HepG2 (cell line): ENCODE measurements around the gene DPYD. TPM values are rescaled to one million over a fixed set of nuclear protein-coding genes. Genes with fewer than 3 reads are reported as not detected.

Source experiments
- ATAC-seq: fragments of 200-7000 bp; cut with Tn5 transposase; 3 replicates; pipeline ENCODE4 v1.9.1; 2020; ENCODE audit warnings: mild to moderate bottlenecking, moderate library complexity
- BruUV-seq: library from RNA; stranded (reverse); fragments of 400-500 nt; replicated peaks from 2 replicates; lab custom pipeline; 2021; lab: Mats Ljungman, UMichigan
- CTCF ChIA-PET: fragments of 300-600 bp; formaldehyde crosslinking; extraction: SDS; loops from one replicate; lab custom pipeline; 2021; ENCODE audit warnings: low total read pairs, inconsistent platforms, low intra/inter-chr PET ratio; lab: Yijun Ruan, JAX
- POLR2A ChIA-PET: fragments of 350-600 bp; sonication (Branson Sonifier 250); formaldehyde crosslinking; loops from one replicate; lab custom pipeline; 2020; ENCODE audit warnings: antibody characterized with exemption, inconsistent platforms; lab: Yijun Ruan, JAX
- DNase-seq: peaks from one replicate; pipeline ENCODE4 v3.0.0-alpha.2; 2015; ENCODE audit warnings: low spot score
- FAIRE-seq: peaks from 3 replicates; lab custom pipeline; 2011; peaks lifted over from hg19 to GRCh38; lab: Jason Lieb, UNC
- H2AFZ ChIP-seq: one replicate; pipeline ENCODE4 v1.6.1; 2011; ENCODE audit warnings: low read length, inconsistent platforms
- H3K27ac ChIP-seq: fragments of 300-600 bp; 3 replicates; pipeline ENCODE4 v1.8.0; 2011; ENCODE audit warnings: mixed run types, mild to moderate bottlenecking, mixed read lengths, low read length, inconsistent platforms; ENCODE audit not compliant: insufficient read depth; ENCODE audit errors: extremely low read length
- H3K27me3 ChIP-seq, 2 experiments: fragments of 200-600 bp in 1 of 2; 2 replicates in 1 of 2; 3 replicates in 1 of 2; pipeline versions ENCODE4 v1.6.0 to v1.8.0; 2011; ENCODE audit warnings: low read length in 2 of 2, mild to moderate bottlenecking in 2 of 2, moderate library complexity in 2 of 2, inconsistent platforms in 1 of 2; ENCODE audit not compliant: insufficient read depth in 2 of 2, control insufficient read depth in 1 of 2
- H3K36me3 ChIP-seq, 2 experiments: fragments of 200-600 bp in 1 of 2; replicated peaks in 1 of 2; 2 replicates in 1 of 2; 3 replicates in 1 of 2; pipeline versions ENCODE4 v1.5.1 to v1.8.0; 2011; ENCODE audit warnings: low read length in 2 of 2, inconsistent platforms in 1 of 2; ENCODE audit not compliant: insufficient read depth in 2 of 2, control insufficient read depth in 1 of 2
- H3K4me1 ChIP-seq: 2 replicates; pipeline ENCODE4 v1.5.1; 2012; ENCODE audit warnings: low read length, inconsistent platforms; ENCODE audit not compliant: insufficient read depth
- H3K4me2 ChIP-seq: 2 replicates; pipeline ENCODE4 v1.6.0; 2011; ENCODE audit warnings: low read depth, low read length, inconsistent platforms
- H3K4me3 ChIP-seq, 3 experiments: fragments of 200-600 bp in 1 of 3; sonication (generic), shearing (Covaris generic) in 1 of 3; replicated peaks in 1 of 3; 2 replicates each; pipeline ENCODE4 v1.5.1; 2011 to 2016; ENCODE audit warnings: low read length in 3 of 3, inconsistent platforms in 2 of 3, low read depth in 2 of 3, mild to moderate bottlenecking in 2 of 3, control low read depth in 1 of 3, mixed read lengths in 1 of 3; ENCODE audit not compliant: insufficient read depth in 1 of 3
- H3K79me2 ChIP-seq: one replicate; pipeline ENCODE4 v1.6.1; 2011; ENCODE audit warnings: low read length, inconsistent platforms; ENCODE audit not compliant: insufficient read depth
- H3K9ac ChIP-seq: 2 replicates; pipeline ENCODE4 v1.6.0; 2011; ENCODE audit warnings: mild to moderate bottlenecking, low read depth, low read length, inconsistent platforms; ENCODE audit not compliant: insufficient read depth
- H3K9me3 ChIP-seq: 2 replicates; pipeline ENCODE4 v1.5.1; 2012; ENCODE audit warnings: mild to moderate bottlenecking, low read length
- H4K20me1 ChIP-seq: 2 replicates; pipeline ENCODE4 v1.6.0; 2011; ENCODE audit warnings: inconsistent platforms, mild to moderate bottlenecking, low read length, moderate library complexity; ENCODE audit not compliant: insufficient read depth
- ARID2 ChIP-seq: sonication (generic); formaldehyde crosslinking; IDR thresholded peaks from 2 replicates; pipeline ENCODE4 v1.8.1; 2022; ENCODE audit warnings: mild to moderate bottlenecking, missing genetic modification reagents, borderline replicate concordance
- ATRX ChIP-seq: sonication (generic); formaldehyde crosslinking; IDR thresholded peaks from 2 replicates; pipeline ENCODE4 v1.4.0; 2020; ENCODE audit warnings: missing genetic modification reagents, borderline replicate concordance
- KLF11 ChIP-seq: IDR thresholded peaks from 2 replicates; pipeline ENCODE4 v1.6.1; 2016; ENCODE audit warnings: missing compliant biosample characterization
- NCOA5 ChIP-seq: sonication (generic); formaldehyde crosslinking; IDR thresholded peaks from 2 replicates; pipeline ENCODE4 v1.4.0; 2020; ENCODE audit warnings: missing genetic modification reagents
- NFYC ChIP-seq: IDR thresholded peaks from 2 replicates; pipeline ENCODE4 v1.6.1; 2016; ENCODE audit warnings: missing genetic modification reagents, missing compliant biosample characterization
- ZMYM4 ChIP-seq: sonication (generic); formaldehyde crosslinking; IDR thresholded peaks from 2 replicates; pipeline ENCODE4 v1.8.1; 2023; ENCODE audit warnings: mild to moderate bottlenecking, missing genetic modification reagents
- ZNF207 ChIP-seq: fragments of 450-650 bp; IDR thresholded peaks from 2 replicates; pipeline ENCODE4 v1.6.1; 2016; ENCODE audit warnings: antibody characterized with exemption, borderline replicate concordance
- ZNF232 ChIP-seq: sonication (generic); formaldehyde crosslinking; IDR thresholded peaks from 2 replicates; pipeline ENCODE4 v1.4.0; 2020; ENCODE audit warnings: missing genetic modification reagents, borderline replicate concordance
- ZNF274 ChIP-seq: sonication (generic); formaldehyde crosslinking; IDR thresholded peaks from 2 replicates; pipeline ENCODE4 v1.5.1; 2020; ENCODE audit warnings: mild to moderate bottlenecking, missing genetic modification reagents
- ZNF629 ChIP-seq: sonication (generic); formaldehyde crosslinking; conservative IDR thresholded peaks from 2 replicates; pipeline ENCODE4 v1.5.0; 2020; ENCODE audit warnings: missing genetic modification reagents
- ZNF724P ChIP-seq: sonication (generic); formaldehyde crosslinking; IDR thresholded peaks from 2 replicates; pipeline ENCODE4 v1.8.0; 2022; ENCODE audit warnings: missing genetic modification reagents, borderline replicate concordance
- WGBS: methylation state at CpG from one replicate; pipeline ENCODE4 v1.1.6; 2017; ENCODE audit warnings: low lambda C conversion rate; 5-methylcytosine and 5-hydroxymethylcytosine counted together
- in situ Hi-C: cut with HindIII; loops from 2 replicates; pipeline ENCODE4 v1.10.0; 2017; ENCODE audit warnings: low pct_unique_long_range_greater_than_20kb; ENCODE audit not compliant: extremely low pct_ligation_motif_present
- intact Hi-C: fragments of 100-400 bp; cut with micrococcal nuclease; formaldehyde crosslinking; loops from one replicate; pipeline ENCODE4 v1.10.0; 2022; ENCODE audit not compliant: unreplicated experiment
- polyA plus RNA-seq, 8 experiments: library from polyadenylated mRNA; depleted of rRNA in 3 of 8; stranded (reverse) in 7 of 8; unstranded in 1 of 8; fragments of >200 nt; fragmentation: Illumina TruSeq in 4 of 8; extraction: Trizol in 4 of 8; gene quantifications; 2 replicates each; pipeline versions ENCODE4 v1.2.1 to v1.2.3, GENCODE V29; 2011 to 2016; ENCODE audit warnings: low read depth in 4 of 8, missing spikeins in 1 of 8, mixed read lengths in 1 of 8; ENCODE audit not compliant: insufficient read depth in 1 of 8
- total RNA-seq, 5 experiments: library from RNA; depleted of rRNA; stranded (reverse); fragments of >200 nt; fragmentation: Illumina TruSeq; extraction: Trizol; gene quantifications; 2 replicates each; pipeline ENCODE4 v1.2.3, GENCODE V29; 2016; ENCODE audit warnings: low read depth in 1 of 5
- TF ChIP-seq, protein P1 (sequence below), 2 experiments: sonication (generic) in 1 of 2; formaldehyde crosslinking in 1 of 2; IDR thresholded peaks; 2 replicates each; pipeline versions ENCODE4 v1.4.0 to v1.6.1; 2016 to 2020; ENCODE audit warnings: borderline replicate concordance in 1 of 2, low read depth in 1 of 2, mild to moderate bottlenecking in 1 of 2, missing genetic modification reagents in 1 of 2
- TF ChIP-seq, protein P2 (sequence below): sonication (generic); formaldehyde crosslinking; IDR thresholded peaks from 2 replicates; pipeline ENCODE4 v1.4.0; 2020; ENCODE audit warnings: missing genetic modification reagents
- TF ChIP-seq, protein P3 (sequence below): sonication (generic); formaldehyde crosslinking; IDR thresholded peaks from 2 replicates; pipeline ENCODE4 v1.9.0; 2021; ENCODE audit warnings: missing genetic modification reagents, borderline replicate concordance
- TF ChIP-seq, protein P4 (sequence below): sonication (generic); formaldehyde crosslinking; IDR thresholded peaks from 2 replicates; pipeline ENCODE4 v1.5.0; 2020; ENCODE audit warnings: missing genetic modification reagents

Gene DPYD
- total and polyA plus RNA-seq, 2 of the 13 experiments (the other 11 are each of a cell fraction or from before 2014, with no cell fraction given), result 1.3 to 3.4 TPM

DNA sequence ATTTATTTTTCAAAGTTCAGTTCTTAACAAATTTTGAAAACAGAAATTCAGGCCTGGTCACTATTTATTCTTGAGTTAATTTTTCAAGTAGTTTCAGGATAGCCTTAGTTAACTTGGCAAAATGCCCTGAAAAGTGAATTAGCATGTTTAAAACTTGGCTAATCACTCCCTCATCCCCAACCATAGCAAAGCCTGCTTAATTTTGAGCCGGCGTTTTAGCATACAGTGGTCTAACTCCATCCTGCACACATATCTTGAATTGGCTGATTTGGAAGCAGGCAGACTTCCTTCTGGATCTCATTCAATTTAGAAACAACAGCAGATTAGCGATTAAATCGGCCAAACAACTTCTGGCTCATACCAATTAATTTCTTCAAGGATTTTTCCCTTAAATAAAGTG, 760.0 kb downstream of the DPYD start:
- H3K79me2 ChIP-seq, result no peaks in the 10 kb centered on the region
- peaks cover 19% of the 10 kb centered on the region for H3K9me3 ChIP-seq
- no peak for ATAC-seq
- H3K4me2 ChIP-seq, result no peak overlapping the region
- H4K20me1 ChIP-seq, result no peaks in the 10 kb centered on the region
- in situ Hi-C loops, result no loop called here
- DNase-seq, result no peak
- POLR2A ChIA-PET, result no interaction called here
- FAIRE-seq, result no peak
- TF ChIP-seq, protein P1, sequence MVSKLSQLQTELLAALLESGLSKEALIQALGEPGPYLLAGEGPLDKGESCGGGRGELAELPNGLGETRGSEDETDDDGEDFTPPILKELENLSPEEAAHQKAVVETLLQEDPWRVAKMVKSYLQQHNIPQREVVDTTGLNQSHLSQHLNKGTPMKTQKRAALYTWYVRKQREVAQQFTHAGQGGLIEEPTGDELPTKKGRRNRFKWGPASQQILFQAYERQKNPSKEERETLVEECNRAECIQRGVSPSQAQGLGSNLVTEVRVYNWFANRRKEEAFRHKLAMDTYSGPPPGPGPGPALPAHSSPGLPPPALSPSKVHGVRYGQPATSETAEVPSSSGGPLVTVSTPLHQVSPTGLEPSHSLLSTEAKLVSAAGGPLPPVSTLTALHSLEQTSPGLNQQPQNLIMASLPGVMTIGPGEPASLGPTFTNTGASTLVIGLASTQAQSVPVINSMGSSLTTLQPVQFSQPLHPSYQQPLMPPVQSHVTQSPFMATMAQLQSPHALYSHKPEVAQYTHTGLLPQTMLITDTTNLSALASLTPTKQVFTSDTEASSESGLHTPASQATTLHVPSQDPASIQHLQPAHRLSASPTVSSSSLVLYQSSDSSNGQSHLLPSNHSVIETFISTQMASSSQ (IDR thresholded peaks at IDR 0.05; ENCODE audit: low read depth), result no peak
- TF ChIP-seq, protein P1 (CRISPR knock-in tag; IDR thresholded peaks at IDR 0.05; ENCODE audit: borderline replicate concordance), result no peak
- TF ChIP-seq, protein P2, sequence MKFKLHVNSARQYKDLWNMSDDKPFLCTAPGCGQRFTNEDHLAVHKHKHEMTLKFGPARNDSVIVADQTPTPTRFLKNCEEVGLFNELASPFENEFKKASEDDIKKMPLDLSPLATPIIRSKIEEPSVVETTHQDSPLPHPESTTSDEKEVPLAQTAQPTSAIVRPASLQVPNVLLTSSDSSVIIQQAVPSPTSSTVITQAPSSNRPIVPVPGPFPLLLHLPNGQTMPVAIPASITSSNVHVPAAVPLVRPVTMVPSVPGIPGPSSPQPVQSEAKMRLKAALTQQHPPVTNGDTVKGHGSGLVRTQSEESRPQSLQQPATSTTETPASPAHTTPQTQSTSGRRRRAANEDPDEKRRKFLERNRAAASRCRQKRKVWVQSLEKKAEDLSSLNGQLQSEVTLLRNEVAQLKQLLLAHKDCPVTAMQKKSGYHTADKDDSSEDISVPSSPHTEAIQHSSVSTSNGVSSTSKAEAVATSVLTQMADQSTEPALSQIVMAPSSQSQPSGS (CRISPR knock-in tag), result no peak
- TF ChIP-seq, protein P3, sequence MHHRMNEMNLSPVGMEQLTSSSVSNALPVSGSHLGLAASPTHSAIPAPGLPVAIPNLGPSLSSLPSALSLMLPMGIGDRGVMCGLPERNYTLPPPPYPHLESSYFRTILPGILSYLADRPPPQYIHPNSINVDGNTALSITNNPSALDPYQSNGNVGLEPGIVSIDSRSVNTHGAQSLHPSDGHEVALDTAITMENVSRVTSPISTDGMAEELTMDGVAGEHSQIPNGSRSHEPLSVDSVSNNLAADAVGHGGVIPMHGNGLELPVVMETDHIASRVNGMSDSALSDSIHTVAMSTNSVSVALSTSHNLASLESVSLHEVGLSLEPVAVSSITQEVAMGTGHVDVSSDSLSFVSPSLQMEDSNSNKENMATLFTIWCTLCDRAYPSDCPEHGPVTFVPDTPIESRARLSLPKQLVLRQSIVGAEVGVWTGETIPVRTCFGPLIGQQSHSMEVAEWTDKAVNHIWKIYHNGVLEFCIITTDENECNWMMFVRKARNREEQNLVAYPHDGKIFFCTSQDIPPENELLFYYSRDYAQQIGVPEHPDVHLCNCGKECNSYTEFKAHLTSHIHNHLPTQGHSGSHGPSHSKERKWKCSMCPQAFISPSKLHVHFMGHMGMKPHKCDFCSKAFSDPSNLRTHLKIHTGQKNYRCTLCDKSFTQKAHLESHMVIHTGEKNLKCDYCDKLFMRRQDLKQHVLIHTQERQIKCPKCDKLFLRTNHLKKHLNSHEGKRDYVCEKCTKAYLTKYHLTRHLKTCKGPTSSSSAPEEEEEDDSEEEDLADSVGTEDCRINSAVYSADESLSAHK (CRISPR knock-in tag), result no peak
- TF ChIP-seq KLF11 (CRISPR knock-in tag), result no peak
- no peak for TF ChIP-seq ZNF629 (CRISPR knock-in tag)
- TF ChIP-seq NFYC (CRISPR knock-in tag), result no peak
- no peak for TF ChIP-seq ZNF207
- TF ChIP-seq ATRX (CRISPR knock-in tag), result no peak
- no peak for TF ChIP-seq ARID2
- TF ChIP-seq ZNF232, result no peak
- TF ChIP-seq ZNF274, result no peak
- no peak for TF ChIP-seq ZNF724P (CRISPR knock-in tag)
- no peak for TF ChIP-seq NCOA5 (CRISPR knock-in tag)
- TF ChIP-seq ZMYM4, result no peak
- TF ChIP-seq, protein P4, sequence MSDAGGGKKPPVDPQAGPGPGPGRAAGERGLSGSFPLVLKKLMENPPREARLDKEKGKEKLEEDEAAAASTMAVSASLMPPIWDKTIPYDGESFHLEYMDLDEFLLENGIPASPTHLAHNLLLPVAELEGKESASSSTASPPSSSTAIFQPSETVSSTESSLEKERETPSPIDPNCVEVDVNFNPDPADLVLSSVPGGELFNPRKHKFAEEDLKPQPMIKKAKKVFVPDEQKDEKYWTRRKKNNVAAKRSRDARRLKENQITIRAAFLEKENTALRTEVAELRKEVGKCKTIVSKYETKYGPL (CRISPR knock-in tag), result no peak
- TF ChIP-seq, all 625 proteins: peak for 0
- Histone ChIP-seq H3K27me3 (no peaks in the 10 kb centered on the region), H3K9ac (no peak overlapping the region), H3K36me3 (no peaks in the 10 kb centered on the region), H3K4me1 (no peaks in the 10 kb centered on the region), H3K27ac (no peak overlapping the region), H2AFZ (no peak overlapping the region), H3K4me3 (no peak overlapping the region)
- CTCF ChIA-PET, result no interaction called here
- WGBS, result 58% methylated on average over 4 of the region's 4 CpGs
- intact Hi-C loops, result no loop called here
- no TSS peak for BruUV-seq
